HEK293 (cell line): Measurements from ENCODE around the gene TAF11.

Source experiments
- KLF1 ChIP-seq: fragments of 450-650 bp; formaldehyde crosslinking; IDR thresholded peaks from 2 replicates; pipeline ENCODE4 v1.5.1; 2016; ENCODE audit warnings: missing biosample characterization, missing genetic modification characterization
- SP2 ChIP-seq: fragments of 450-650 bp; formaldehyde crosslinking; IDR thresholded peaks from 2 replicates; pipeline ENCODE4 v1.5.1; 2016; ENCODE audit warnings: missing biosample characterization, missing genetic modification characterization
- TCF7L2 ChIP-seq: IDR thresholded peaks from 2 replicates; pipeline ENCODE4 v1.6.1; 2011; ENCODE audit warnings: low read depth, mild to moderate bottlenecking, inconsistent platforms, low read length, moderate library complexity, borderline replicate concordance
- ZFP41 ChIP-seq: fragments of 450-650 bp; formaldehyde crosslinking; IDR thresholded peaks from 2 replicates; pipeline ENCODE4 v1.5.1; 2016; ENCODE audit warnings: missing biosample characterization, missing genetic modification characterization, borderline replicate concordance
- ZNF2 ChIP-seq: fragments of 450-650 bp; formaldehyde crosslinking; IDR thresholded peaks from 2 replicates; pipeline ENCODE4 v1.5.1; 2016; ENCODE audit warnings: missing biosample characterization, missing genetic modification characterization
- ZNF274 ChIP-seq, 2 experiments: fragments of 200-500 bp in 1 of 2; fragments of 450-650 bp in 1 of 2; sonication (Bioruptor generic) in 1 of 2; formaldehyde crosslinking in 1 of 2; IDR thresholded peaks; 2 replicates each; pipeline versions ENCODE4 v1.5.1 to v1.6.1; 2014 to 2016; ENCODE audit warnings: borderline replicate concordance in 1 of 2, inconsistent platforms in 1 of 2, low read length in 1 of 2, missing biosample characterization in 1 of 2, missing genetic modification characterization in 1 of 2
- ZNF311 ChIP-seq: fragments of 450-650 bp; formaldehyde crosslinking; IDR thresholded peaks from 2 replicates; pipeline ENCODE4 v1.5.1; 2017; ENCODE audit warnings: missing biosample characterization, missing genetic modification characterization, borderline replicate concordance
- ZNF623 ChIP-seq: fragments of 450-650 bp; formaldehyde crosslinking; IDR thresholded peaks from 2 replicates; pipeline ENCODE4 v1.5.1; 2016; ENCODE audit warnings: missing biosample characterization, missing genetic modification characterization
- ZNF792 ChIP-seq: fragments of 450-650 bp; formaldehyde crosslinking; IDR thresholded peaks from 2 replicates; pipeline ENCODE4 v1.5.1; 2016; ENCODE audit warnings: missing biosample characterization, missing genetic modification characterization
- ZSCAN30 ChIP-seq: fragments of 450-650 bp; IDR thresholded peaks from 2 replicates; pipeline ENCODE4 v1.5.1; 2018; ENCODE audit warnings: missing biosample characterization, mild to moderate bottlenecking, missing genetic modification characterization, moderate library complexity
- TF ChIP-seq, protein P1 (sequence below): fragments of 450-650 bp; formaldehyde crosslinking; IDR thresholded peaks from 2 replicates; pipeline ENCODE4 v1.5.1; 2016; ENCODE audit warnings: missing biosample characterization, missing genetic modification characterization
- TF ChIP-seq, protein P2 (sequence below): fragments of 450-650 bp; formaldehyde crosslinking; IDR thresholded peaks from 2 replicates; pipeline ENCODE4 v1.5.1; 2017; ENCODE audit warnings: missing biosample characterization, missing genetic modification characterization
- TF ChIP-seq, protein P3 (sequence below): fragments of 450-650 bp; formaldehyde crosslinking; IDR thresholded peaks from 2 replicates; pipeline ENCODE4 v1.5.1; 2016; ENCODE audit warnings: missing biosample characterization, missing genetic modification characterization, borderline replicate concordance
- TF ChIP-seq, protein P4 (sequence below): fragments of 450-650 bp; formaldehyde crosslinking; IDR thresholded peaks from 2 replicates; pipeline ENCODE4 v1.5.1; 2017; ENCODE audit warnings: missing biosample characterization, mild to moderate bottlenecking, missing genetic modification characterization, moderate library complexity

DNA sequence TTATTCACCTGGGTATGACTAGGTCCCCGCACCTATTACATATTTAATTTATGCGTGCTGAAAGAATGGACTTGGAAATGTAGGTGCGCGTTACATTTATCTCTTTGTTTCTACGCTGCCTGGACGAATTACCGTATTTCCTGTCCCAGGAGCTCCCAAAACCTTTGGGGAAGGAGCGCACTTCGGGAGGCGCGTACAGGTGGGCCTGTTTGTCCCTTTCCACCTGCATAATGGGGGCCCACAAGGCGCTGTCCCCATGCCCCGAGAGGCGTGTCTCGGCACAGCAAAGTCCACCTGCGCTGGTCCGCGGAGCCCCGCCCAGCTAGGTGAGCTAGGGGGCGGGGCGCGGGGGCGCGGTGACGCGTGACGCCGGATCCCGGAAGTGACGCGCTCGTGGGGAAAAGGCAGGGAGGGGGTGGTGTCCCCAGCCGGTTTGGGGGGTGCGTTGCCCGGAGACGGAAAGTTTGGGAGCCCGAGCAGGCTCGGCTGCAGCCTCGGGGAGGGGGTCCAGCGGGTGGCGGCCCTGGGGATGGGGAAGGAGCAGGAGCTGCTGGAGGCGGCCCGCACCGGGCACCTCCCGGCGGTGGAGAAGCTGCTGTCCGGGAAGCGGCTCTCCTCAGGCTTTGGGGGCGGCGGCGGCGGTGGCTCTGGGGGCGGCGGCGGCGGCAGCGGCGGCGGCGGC lies 1.2 kb upstream of the TAF11 start, which contains the start of gene ANKS1A:
- TF ChIP-seq KLF1 (tag by site-specific recombination) (peak; percentile 72), SP2 (tag by site-specific recombination) (peak; percentile 85), ZNF792 (tag by site-specific recombination) (no peak), TCF7L2 (no peak), ZNF2 (tag by site-specific recombination) (peak; percentile 81; the same call in 1 of the 2 replicates), ZNF274 (IDR thresholded peaks at IDR 0.05; ENCODE audit: low read length) (no peak), ZNF274 (tag by site-specific recombination; IDR thresholded peaks at IDR 0.05; ENCODE audit: borderline replicate concordance) (no peak), ZFP41 (tag by site-specific recombination) (no peak), ZNF623 (no peak), ZNF311 (tag by site-specific recombination) (no peak), ZSCAN30 (tag by site-specific recombination) (peak; percentile 44; the same call in 1 of the 2 replicates)
- TF ChIP-seq, protein P1, sequence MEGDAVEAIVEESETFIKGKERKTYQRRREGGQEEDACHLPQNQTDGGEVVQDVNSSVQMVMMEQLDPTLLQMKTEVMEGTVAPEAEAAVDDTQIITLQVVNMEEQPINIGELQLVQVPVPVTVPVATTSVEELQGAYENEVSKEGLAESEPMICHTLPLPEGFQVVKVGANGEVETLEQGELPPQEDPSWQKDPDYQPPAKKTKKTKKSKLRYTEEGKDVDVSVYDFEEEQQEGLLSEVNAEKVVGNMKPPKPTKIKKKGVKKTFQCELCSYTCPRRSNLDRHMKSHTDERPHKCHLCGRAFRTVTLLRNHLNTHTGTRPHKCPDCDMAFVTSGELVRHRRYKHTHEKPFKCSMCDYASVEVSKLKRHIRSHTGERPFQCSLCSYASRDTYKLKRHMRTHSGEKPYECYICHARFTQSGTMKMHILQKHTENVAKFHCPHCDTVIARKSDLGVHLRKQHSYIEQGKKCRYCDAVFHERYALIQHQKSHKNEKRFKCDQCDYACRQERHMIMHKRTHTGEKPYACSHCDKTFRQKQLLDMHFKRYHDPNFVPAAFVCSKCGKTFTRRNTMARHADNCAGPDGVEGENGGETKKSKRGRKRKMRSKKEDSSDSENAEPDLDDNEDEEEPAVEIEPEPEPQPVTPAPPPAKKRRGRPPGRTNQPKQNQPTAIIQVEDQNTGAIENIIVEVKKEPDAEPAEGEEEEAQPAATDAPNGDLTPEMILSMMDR (tag by site-specific recombination): no peak
- TF ChIP-seq, protein P2, sequence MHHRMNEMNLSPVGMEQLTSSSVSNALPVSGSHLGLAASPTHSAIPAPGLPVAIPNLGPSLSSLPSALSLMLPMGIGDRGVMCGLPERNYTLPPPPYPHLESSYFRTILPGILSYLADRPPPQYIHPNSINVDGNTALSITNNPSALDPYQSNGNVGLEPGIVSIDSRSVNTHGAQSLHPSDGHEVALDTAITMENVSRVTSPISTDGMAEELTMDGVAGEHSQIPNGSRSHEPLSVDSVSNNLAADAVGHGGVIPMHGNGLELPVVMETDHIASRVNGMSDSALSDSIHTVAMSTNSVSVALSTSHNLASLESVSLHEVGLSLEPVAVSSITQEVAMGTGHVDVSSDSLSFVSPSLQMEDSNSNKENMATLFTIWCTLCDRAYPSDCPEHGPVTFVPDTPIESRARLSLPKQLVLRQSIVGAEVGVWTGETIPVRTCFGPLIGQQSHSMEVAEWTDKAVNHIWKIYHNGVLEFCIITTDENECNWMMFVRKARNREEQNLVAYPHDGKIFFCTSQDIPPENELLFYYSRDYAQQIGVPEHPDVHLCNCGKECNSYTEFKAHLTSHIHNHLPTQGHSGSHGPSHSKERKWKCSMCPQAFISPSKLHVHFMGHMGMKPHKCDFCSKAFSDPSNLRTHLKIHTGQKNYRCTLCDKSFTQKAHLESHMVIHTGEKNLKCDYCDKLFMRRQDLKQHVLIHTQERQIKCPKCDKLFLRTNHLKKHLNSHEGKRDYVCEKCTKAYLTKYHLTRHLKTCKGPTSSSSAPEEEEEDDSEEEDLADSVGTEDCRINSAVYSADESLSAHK (tag by site-specific recombination): no peak
- TF ChIP-seq, protein P3, sequence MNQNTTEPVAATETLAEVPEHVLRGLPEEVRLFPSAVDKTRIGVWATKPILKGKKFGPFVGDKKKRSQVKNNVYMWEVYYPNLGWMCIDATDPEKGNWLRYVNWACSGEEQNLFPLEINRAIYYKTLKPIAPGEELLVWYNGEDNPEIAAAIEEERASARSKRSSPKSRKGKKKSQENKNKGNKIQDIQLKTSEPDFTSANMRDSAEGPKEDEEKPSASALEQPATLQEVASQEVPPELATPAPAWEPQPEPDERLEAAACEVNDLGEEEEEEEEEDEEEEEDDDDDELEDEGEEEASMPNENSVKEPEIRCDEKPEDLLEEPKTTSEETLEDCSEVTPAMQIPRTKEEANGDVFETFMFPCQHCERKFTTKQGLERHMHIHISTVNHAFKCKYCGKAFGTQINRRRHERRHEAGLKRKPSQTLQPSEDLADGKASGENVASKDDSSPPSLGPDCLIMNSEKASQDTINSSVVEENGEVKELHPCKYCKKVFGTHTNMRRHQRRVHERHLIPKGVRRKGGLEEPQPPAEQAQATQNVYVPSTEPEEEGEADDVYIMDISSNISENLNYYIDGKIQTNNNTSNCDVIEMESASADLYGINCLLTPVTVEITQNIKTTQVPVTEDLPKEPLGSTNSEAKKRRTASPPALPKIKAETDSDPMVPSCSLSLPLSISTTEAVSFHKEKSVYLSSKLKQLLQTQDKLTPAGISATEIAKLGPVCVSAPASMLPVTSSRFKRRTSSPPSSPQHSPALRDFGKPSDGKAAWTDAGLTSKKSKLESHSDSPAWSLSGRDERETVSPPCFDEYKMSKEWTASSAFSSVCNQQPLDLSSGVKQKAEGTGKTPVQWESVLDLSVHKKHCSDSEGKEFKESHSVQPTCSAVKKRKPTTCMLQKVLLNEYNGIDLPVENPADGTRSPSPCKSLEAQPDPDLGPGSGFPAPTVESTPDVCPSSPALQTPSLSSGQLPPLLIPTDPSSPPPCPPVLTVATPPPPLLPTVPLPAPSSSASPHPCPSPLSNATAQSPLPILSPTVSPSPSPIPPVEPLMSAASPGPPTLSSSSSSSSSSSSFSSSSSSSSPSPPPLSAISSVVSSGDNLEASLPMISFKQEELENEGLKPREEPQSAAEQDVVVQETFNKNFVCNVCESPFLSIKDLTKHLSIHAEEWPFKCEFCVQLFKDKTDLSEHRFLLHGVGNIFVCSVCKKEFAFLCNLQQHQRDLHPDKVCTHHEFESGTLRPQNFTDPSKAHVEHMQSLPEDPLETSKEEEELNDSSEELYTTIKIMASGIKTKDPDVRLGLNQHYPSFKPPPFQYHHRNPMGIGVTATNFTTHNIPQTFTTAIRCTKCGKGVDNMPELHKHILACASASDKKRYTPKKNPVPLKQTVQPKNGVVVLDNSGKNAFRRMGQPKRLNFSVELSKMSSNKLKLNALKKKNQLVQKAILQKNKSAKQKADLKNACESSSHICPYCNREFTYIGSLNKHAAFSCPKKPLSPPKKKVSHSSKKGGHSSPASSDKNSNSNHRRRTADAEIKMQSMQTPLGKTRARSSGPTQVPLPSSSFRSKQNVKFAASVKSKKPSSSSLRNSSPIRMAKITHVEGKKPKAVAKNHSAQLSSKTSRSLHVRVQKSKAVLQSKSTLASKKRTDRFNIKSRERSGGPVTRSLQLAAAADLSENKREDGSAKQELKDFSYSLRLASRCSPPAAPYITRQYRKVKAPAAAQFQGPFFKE (tag by site-specific recombination): no peak
- TF ChIP-seq, protein P4, sequence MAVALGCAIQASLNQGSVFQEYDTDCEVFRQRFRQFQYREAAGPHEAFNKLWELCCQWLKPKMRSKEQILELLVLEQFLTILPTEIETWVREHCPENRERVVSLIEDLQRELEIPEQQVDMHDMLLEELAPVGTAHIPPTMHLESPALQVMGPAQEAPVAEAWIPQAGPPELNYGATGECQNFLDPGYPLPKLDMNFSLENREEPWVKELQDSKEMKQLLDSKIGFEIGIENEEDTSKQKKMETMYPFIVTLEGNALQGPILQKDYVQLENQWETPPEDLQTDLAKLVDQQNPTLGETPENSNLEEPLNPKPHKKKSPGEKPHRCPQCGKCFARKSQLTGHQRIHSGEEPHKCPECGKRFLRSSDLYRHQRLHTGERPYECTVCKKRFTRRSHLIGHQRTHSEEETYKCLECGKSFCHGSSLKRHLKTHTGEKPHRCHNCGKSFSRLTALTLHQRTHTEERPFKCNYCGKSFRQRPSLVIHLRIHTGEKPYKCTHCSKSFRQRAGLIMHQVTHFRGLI (tag by site-specific recombination): no peak
